ENCODE data around the gene OR6X1.
A peak's percentile ranks its signal among the peaks of the same experiment; 100 is the strongest.
"Not testable (repeated sequence)": the region's sequence is repeated elsewhere in the genome, so short reads cannot be mapped to it uniquely, and the experiment has no call there.

OR6X1 gene

DNA sequence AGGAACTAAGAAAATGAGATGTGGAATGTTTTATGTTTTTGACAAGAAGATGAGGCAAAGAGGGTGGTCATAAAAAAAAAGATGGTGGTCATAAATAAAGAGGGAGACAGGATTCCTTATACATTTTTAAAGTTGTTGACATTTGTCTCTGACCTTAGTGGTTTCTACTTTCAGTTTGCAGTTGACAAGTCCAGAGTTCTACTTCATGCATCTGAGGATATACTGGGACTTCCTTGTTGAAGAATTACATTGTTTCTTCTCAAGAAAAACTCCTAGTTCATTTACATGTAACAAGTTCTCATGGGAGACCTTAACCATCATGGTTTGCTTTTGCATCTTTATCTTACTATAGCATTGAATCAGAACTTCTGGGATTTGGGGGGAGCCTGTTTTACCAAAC lies 1.2 kb downstream of the OR6X1 start:
- no peak overlapping the region for H3K4me3 Mint-ChIP-seq
- no peaks in the 10 kb centered on the region for H3K9me3 Mint-ChIP-seq
- H3K36me3 Mint-ChIP-seq (ENCODE audit: low read depth) = no peaks in the 10 kb centered on the region
- H3K4me1 Mint-ChIP-seq = no peaks in the 10 kb centered on the region
- H3K27ac Mint-ChIP-seq = no peak overlapping the region
- H3K27me3 Mint-ChIP-seq (ENCODE audit: low read depth) = peaks cover 5% of the 10 kb centered on the region
- TF ChIP-seq, protein P1, sequence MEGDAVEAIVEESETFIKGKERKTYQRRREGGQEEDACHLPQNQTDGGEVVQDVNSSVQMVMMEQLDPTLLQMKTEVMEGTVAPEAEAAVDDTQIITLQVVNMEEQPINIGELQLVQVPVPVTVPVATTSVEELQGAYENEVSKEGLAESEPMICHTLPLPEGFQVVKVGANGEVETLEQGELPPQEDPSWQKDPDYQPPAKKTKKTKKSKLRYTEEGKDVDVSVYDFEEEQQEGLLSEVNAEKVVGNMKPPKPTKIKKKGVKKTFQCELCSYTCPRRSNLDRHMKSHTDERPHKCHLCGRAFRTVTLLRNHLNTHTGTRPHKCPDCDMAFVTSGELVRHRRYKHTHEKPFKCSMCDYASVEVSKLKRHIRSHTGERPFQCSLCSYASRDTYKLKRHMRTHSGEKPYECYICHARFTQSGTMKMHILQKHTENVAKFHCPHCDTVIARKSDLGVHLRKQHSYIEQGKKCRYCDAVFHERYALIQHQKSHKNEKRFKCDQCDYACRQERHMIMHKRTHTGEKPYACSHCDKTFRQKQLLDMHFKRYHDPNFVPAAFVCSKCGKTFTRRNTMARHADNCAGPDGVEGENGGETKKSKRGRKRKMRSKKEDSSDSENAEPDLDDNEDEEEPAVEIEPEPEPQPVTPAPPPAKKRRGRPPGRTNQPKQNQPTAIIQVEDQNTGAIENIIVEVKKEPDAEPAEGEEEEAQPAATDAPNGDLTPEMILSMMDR (IDR thresholded peaks at IDR 0.05; ENCODE audit: unreplicated experiment in 3 of 3) = no peak

DNA sequence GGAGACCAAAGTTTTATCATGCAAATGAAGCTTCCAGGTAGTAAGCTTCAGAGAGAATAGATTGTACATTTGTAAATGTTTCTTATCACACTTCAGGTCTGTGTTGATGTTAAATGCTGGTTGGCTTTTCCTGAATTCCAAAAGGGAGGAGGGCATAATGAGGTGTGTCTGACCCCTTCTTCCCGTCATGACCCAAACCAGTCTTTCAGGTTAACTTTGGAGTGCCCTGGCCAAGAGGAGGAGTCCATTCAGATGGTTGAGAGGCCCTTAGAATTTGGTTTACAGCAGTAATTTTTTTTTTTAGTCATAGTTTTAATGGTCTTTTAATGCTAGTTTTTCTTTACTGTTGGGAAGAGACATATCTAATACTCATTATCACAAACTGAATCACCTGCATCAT lies 2.5 kb downstream of the OR6X1 start:
- TF ChIP-seq, protein P1 (IDR thresholded peaks at IDR 0.05; ENCODE audit: unreplicated experiment in 3 of 3) = no peak
- Mint-ChIP-seq H3K36me3 (ENCODE audit: low read depth) (no peaks in the 10 kb centered on the region), H3K9me3 (peaks cover 4% of the 10 kb centered on the region), H3K27ac (no peak overlapping the region), H3K27me3 (ENCODE audit: low read depth) (peaks cover 5% of the 10 kb centered on the region), H3K4me3 (no peak overlapping the region), H3K4me1 (no peaks in the 10 kb centered on the region)

DNA sequence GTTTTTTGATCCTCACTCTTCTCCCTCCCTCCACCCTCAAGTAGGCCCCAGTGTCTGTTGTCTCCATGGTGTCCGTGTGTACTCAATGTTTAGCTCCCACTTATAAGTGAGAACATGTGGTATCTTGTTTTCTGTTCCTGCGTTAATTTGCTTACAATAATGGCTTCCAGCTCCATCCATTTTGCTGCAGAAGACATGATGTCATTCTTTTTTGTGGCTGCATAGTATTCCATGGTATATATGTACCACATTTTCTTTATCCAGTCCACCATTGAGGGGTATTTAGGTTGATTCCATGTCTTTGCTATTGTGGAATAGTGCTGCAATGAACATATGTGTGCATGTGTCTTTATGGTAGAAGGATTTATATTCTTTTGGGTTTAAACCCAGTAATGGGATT lies 6.0 kb downstream of the OR6X1 start:
- not testable (repeated sequence) for H3K36me3 Mint-ChIP-seq (ENCODE audit: low read depth); H3K9me3 Mint-ChIP-seq; H3K4me1 Mint-ChIP-seq; H3K27ac Mint-ChIP-seq; H3K27me3 Mint-ChIP-seq (ENCODE audit: low read depth); H3K4me3 Mint-ChIP-seq

DNA sequence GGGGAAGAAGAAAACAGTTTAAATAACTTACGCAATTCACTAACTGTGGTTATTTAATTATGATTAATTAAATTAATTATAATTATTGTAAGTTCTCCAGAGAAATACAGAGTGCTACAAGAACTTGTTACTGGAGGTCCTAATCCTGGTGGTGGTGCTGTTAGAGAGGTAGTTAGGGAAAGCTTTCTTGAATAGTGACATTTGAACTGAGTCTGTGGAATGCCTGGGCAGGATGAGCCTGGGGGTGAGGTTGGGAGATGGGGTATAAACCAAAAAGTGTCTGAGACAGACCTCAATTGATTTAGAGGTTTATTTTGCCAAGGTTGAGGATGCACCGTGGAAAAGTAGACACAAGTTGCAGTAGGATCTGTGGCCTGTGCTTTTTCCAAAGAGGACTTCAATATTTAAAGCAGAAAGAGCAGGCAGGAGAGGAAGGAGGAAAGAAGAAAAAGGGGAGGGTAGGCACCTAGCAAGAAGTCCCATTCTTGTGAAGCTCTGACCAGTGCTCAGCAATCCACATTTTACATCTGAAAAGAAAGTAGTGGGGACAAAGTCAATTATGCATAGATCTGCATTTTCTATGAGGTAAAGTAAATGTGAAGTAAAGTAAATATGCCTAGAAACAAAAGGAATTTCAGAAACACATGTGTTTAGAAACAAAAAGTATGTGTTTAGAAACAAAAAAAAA lies 8.4 kb downstream of the OR6X1 start:
- H3K27ac Mint-ChIP-seq = no peak overlapping the region
- H3K27me3 Mint-ChIP-seq (ENCODE audit: low read depth) = no peaks in the 10 kb centered on the region
- H3K4me1 Mint-ChIP-seq = peaks cover 9% of the 10 kb centered on the region
- H3K36me3 Mint-ChIP-seq (ENCODE audit: low read depth) = no peaks in the 10 kb centered on the region
- peaks cover 4% of the 10 kb centered on the region for H3K9me3 Mint-ChIP-seq
- H3K4me3 Mint-ChIP-seq = no peak overlapping the region
- TF ChIP-seq, protein P1 (IDR thresholded peaks at IDR 0.05; ENCODE audit: unreplicated experiment in 3 of 3) = no peak

DNA sequence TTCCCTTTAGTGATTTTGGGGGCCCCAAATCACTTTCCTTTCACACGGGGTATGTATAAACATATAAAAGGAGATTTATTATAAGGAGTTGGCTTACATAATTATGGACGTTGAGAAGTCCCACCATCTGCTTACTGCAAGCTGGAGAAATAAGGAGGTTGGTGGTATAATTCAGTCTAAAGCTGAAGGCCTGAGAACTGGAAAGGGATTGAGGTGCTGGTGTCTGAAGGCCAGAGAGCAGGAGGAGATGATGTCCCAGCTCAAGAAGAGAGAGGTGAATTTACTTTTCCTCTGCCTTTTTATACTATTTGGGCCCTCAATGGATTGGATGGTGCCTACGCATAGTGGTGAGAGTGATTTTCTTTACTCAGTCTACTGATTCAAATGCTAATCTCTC lies 11.6 kb downstream of the OR6X1 start:
- H3K27ac Mint-ChIP-seq = peak overlapping the region in 2 of 3 experiments; percentile 89 to 98
- H3K9me3 Mint-ChIP-seq = peaks cover under 1% of the 10 kb centered on the region
- peak overlapping the region; percentile 91 to 98 (median 97) for H3K4me3 Mint-ChIP-seq
- TF ChIP-seq, protein P1 (IDR thresholded peaks at IDR 0.05; ENCODE audit: unreplicated experiment in 3 of 3) = no peak
- peaks cover 15% of the 10 kb centered on the region for H3K4me1 Mint-ChIP-seq
- peaks cover 15% of the 10 kb centered on the region for H3K36me3 Mint-ChIP-seq (ENCODE audit: low read depth)
- no peaks in the 10 kb centered on the region for H3K27me3 Mint-ChIP-seq (ENCODE audit: low read depth)

DNA sequence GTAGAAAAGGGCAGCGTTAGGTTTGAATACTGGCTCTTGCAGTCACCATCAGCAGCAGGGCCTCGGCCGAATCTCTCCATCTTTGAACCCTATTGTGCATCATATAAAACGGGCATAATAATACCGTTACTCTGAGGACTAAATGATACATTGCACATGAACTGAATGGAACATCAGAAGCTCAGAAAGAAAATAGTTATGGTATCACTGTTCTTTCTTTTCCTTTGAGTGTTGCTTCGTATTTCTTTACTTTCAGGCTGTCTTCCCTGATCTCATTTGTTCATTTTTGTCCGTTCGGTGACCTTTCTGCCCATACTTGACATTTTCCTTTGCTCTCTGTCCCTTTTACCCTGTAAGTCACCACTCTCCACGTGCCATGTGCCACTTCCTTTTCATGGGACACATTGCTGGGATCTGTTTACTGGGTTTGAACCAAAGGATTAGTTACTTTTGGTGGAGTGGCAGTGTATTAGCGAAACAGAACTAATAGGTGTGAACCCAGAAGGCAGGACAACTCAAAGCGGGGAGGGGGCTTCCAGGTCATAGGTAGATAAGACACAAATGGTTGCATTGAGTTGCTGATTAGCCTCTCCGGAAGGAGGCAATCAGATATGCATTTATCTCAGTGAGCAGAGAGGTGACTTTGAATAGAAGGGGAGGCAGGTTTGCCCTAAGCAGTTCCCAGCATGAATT lies 12.1 kb downstream of the OR6X1 start:
- H3K4me1 Mint-ChIP-seq = peaks cover 15% of the 10 kb centered on the region
- H3K36me3 Mint-ChIP-seq (ENCODE audit: low read depth) = peaks cover 21% of the 10 kb centered on the region
- H3K4me3 Mint-ChIP-seq = peak overlapping the region; percentile 91 to 98 (median 97)
- H3K27me3 Mint-ChIP-seq (ENCODE audit: low read depth) = no peaks in the 10 kb centered on the region
- H3K27ac Mint-ChIP-seq = peak overlapping the region; percentile 89 to 98 (median 95)
- no peaks in the 10 kb centered on the region for H3K9me3 Mint-ChIP-seq
- TF ChIP-seq, protein P1 (IDR thresholded peaks at IDR 0.05; ENCODE audit: unreplicated experiment in 3 of 3) = no peak

All from nephron (organoid).